ENCODE results near the gene APPBP2.
"Not testable (repeated sequence)": the region's sequence is repeated elsewhere in the genome, so short reads cannot be mapped to it uniquely, and the experiment has no call there.

APPBP2 gene

GRCh38 chr17:60525685-60526514, at the start of gene APPBP2:
APPBP2 (minus strand) TSS chr17:60526242; CDS start chr17:60525931, 311 bp downstream.
- DNase-seq, result peak; percentile 43

DNA sequence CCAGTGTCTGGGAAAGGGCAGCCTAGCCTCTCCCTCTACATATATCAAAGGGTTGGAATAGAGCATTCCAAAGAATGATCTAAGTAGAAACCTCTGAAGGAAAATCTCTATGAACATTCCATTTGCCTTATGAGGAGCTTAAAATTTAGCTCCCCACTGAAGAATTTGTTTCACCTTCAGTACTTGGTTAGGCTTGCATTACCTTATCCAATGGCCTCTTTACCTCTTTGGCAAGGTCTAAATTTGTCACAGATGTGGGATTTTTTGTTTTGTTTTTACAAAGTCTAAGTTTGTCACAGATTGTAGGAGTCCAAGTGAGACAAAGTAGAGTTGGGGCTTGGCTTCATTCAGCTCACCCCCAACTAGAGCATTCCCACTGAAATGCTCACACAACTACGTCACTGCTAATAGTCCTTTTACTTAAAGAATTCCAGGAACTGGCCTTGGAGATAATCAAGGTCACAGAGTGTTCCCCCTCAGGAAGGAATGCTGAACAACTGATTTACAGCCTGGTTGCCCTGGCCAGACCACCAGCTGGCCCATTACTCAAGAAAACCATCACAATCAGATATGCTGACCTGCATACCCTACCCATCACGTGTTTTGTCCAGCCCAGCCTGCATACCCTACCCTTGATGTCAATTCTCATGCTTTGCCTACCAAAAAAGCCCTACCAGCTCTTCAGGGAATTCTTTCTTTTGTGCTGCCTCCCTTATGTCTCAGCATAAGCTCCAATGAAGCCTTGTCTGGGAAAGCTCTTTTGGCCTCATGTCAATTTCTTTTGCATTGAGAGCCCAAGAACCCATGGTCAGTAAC, 47.4 kb upstream of the APPBP2 start:
- DNase-seq, result no peak

GRCh38 chr17:60565233-60565632, 39.2 kb upstream of the APPBP2 start:
- DNase-seq, result no peak

DNA sequence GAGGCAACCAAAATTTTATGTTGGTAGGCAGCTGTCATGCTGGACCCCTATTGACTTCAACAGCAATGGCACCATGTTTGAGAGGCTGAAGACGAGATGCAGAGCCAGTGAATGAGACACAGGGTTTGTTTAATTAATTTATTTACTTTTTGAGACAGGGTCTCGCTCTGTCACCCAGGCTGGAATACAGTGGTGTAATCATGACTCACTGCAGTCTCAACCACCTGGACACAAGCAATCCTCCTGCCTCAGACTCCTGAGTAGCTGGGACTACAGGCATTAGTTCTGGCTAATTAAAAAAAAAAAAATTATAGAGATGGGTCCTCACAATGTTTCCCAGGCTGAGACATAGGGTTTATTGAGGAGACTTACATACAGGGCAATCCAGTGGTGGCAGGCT, 37.7 kb upstream of the APPBP2 start:
- DNase-seq, result no peak

DNA sequence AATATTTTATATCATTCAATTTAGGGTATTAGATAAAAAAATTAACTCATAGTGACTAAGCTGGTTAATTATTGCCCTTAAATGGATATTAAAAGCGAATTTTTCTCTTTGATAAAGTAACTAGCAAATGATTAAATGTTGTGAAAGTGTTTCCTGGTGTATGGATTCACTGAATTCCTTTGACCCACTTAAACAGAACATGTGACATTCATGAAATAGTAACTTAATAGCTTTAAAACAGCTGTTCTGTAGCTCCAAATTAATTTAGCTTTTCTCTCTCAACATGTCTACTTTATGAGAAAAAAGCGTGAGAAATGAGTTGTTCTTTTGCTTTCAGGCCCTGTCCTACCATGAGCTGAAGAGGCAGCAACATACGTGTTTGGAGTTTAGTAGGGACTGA, 36.4 kb upstream of the APPBP2 start:
- DNase-seq, result no peak

- no peak for DNase-seq
Measured at GRCh38 chr17:60560860-60561257, 34.8 kb upstream of the APPBP2 start.

DNA sequence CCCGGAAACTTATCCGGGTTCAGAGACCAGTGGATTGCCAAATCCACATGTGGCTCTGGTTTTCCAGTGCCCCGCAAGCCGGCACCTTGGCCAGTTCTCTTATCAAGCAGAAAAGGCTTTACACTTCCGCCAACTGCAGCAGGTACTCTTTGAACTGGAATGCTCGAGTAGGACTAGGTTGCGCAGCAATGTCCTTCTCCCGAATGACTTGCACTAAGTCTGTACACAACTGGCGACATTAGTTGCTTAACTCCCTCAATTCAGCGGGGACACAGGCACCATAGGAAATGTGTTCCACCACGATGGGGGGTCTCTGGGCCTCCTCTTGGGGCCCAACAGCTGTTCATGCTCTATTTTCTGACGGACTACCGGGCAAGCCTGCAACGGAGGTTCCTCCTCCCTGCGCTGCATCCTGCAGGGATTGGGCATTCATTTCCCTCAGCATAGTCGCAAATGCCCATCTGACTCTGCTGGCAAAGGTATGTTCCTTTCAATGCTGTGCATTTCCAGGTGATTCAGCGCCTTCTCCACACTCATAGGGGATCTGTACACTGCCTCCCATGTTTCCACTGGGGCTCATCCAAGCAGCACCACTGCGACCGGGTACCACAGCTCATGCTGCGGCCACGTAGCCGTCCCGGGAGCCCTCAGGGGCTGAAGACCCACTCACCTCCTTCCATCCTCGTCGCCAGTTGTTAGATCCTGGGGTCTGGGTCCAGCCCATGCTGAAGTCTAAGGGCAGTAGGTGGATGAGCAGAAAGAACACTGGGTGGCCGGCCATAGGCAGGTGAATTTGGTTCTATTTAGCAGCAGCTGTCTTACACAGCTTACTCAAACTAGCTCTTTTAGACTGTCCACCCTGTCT, 34.2 kb upstream of the APPBP2 start:
- DNase-seq, result no peak

DNA sequence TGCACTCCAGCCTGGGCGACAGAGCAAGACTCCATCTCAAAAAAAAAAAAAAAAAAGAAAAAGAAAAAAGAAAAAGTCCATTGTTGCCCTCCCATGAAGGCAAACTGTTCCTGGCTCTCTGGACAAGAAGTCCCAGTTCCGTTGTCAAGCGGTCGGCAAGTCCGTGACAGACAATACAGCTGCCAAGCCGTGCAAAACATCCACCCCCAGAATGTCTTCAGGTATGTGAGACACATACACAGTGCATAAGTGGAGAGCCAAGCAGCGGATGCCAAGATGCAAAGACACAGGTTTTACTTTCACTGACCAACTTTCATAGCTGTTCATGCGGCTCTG, 33.6 kb upstream of the APPBP2 start:
- no peak for DNase-seq

- no peak for DNase-seq
Measured at GRCh38 chr17:60557805-60558204, 31.8 kb upstream of the APPBP2 start.

- no peak for DNase-seq
Measured at GRCh38 chr17:60555786-60556185, 29.7 kb upstream of the APPBP2 start.

DNA sequence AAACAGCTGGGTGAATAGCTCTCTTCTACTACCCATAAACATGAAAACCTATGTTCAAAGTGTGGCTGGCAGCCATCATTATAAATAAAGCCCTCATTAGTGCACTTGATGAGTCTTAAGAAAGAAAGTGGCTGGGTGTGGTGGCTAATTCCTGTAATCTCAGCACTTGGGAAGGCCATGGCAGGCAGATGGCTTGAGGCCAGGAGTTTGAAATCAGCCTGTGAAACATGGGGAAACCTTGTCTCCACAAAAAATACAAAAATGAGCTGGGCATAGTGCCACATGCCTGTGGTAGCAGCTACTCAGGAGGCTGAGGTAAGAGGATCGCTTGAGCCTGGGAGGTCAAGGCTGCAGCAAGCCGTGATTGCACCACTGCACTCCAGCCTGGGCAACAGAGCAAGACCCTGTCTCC, 28.3 kb upstream of the APPBP2 start:
- peak; percentile 16 for DNase-seq

DNA sequence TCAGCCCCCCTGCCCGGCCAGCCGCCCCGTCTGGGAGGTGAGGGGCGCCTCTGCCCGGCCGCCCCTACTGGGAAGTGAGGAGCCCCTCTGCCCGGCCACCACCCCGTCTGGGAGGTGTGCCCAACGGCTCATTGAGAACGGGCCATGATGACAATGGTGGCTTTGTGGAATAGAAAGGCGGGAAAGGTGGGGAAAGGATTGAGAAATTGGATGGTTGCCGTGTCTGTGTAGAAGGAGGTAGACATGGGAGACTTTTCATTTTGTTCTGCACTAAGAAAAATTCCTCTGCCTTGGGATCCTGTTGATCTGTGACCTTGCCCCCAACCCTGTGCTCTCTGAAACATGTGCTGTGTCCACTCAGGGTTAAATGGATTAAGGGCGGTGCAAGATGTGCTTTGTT, 26.2 kb upstream of the APPBP2 start:
- DNase-seq, result not testable (repeated sequence)

GRCh38 chr17:60548990-60549389, 22.9 kb upstream of the APPBP2 start:
- no peak for DNase-seq

DNA sequence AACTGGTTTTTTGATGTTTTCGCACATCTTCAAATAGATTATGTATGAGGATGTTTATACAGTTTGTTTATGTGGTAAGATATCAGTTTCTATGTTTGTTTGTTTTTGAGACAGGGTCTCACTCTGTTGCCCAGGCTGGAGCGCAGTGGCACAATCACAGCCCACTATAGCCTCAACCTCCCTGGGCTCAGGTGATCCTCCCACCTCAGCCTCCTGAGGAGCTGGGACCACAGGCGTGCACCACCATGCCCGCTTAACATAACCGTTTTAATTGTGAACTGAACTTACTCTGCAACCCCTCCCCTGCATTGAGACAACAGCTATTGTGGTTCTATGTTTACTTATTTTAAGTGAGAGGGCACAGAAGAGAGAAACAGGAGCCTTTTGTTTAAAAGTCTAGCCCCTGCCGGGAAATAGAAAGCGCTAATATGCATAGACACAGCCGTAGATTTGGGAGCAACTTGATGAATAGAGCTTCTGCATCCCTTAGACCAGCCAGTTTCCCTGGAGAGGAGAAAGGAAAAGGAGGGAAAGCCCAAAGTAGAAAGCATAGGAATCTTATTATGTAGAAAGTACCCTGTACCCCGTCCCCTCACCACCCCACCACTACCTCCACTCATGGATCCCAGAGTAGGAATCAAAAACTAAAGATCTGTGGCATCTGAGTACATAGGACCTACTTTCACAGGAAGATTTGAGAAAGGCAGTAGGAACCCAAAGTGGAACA, 19.6 kb upstream of the APPBP2 start:
- DNase-seq, result no peak

DNA sequence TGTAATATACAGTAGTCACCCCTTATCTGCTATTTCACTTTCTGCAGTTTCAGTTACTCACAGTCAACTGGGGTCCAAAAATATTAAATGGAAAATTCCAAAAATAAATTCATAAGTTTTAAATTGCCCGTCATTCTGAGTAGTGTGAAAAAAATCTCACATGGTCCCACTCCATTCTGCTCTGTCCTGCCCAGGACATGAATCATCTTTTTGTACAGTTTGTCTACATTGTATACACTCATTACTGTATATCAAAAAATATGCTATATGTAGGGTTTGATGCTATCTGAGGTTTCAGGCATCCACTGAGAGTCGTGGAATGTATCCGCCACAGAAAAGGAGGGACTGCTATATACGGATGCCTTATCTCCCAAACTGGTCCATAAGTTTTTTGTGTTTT, 16.0 kb upstream of the APPBP2 start:
- no peak for DNase-seq

DNA sequence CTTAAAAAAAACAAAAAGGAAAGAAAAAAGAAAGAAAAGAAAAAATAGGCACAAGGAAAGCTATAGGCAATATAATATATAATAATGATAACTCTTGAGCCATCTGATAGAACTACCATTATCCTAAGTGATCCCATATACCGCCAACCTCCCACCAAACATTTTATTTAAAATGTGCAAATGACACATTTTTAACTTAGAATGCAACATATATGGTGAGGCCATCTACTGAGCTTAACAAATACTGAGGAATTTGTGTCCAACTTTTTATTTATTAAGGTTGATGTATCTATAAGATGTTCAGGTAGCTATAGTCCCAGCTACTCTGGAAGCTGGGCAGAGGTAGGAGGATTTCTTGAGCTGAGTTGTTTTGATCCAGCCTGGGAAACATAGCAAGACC, 14.4 kb upstream of the APPBP2 start:
- no peak for DNase-seq

- DNase-seq, result no peak
Measured at GRCh38 chr17:60539807-60540206, 13.8 kb upstream of the APPBP2 start.

GRCh38 chr17:60538726-60539125, 12.7 kb upstream of the APPBP2 start:
- DNase-seq, result no peak

- no peak for DNase-seq
Measured at GRCh38 chr17:60535382-60536279, 9.6 kb upstream of the APPBP2 start.

DNA sequence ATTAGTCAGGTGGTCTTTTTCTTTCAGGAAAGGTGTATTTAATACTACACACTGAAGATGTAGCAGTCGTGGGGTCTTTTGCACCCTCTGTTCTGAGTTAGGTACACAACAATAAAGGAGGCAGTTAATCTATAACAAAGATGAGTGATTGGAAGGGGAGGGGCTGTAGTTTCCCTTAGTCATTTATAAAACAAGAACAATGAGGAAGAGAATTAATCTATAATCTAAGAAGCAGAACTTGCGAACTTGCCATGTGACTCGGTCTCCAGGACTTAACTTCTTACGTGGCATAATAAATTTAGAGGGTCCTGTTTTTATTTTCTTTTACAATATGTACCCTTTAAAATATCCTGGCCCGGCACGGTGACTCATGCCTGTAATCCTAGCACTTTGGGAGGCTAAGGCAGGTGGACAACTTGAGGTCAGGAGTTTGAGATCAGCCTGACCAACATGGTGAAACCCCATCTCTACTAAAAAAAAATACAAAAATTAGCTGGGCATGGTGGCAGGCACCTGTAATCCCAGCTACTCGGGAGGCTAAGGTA, 8.6 kb upstream of the APPBP2 start:
- no peak for DNase-seq

DNA sequence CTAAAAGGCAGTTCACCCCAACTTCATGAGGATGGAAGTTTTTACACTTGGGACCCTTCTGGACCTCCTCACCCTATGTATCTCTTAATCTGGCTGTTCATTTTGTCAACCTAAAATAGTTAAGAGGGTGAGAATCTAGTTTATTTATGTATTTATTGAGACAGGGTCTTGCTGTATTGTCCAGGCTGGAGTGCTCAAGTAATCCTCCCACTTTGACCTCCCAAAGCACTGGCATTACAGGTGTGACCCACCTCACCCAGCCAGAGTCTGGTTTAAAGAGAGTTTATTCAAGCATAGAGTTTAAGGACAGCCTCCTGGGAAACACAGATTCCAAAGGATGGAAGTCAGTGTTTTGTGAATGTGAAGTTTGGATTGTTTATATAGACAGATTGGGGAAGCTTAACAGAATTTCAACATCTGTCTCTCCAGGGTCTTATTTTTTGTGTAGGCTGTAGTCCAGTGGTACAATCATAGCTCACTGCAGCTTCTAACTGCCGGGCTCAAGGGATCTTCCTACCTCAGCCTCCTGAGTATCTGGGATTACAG, 8.0 kb upstream of the APPBP2 start:
- no peak for DNase-seq

Data from DMS79 (cell line).